IMR-90 (cell line): ENCODE measurements around the gene HOXC5. TPM values are rescaled to one million over a fixed set of nuclear protein-coding genes. Genes with fewer than 3 reads are reported as not detected.

Source experiments
- ATAC-seq: fragments of 200-7000 bp; cut with Tn5 transposase; 2 replicates; pipeline ENCODE4 v1.9.1; 2020; ENCODE audit warnings: low read depth, mild to moderate bottlenecking, moderate library complexity
- BruUV-seq: library from RNA; stranded (reverse); fragments of 400-500 nt; replicated peaks from 2 replicates; lab custom pipeline; 2021; lab: Mats Ljungman, UMichigan
- CTCF ChIA-PET: fragments of 300-600 bp; formaldehyde crosslinking; extraction: SDS; loops from one replicate; lab custom pipeline; 2021; ENCODE audit warnings: antibody characterized with exemption; lab: Yijun Ruan, JAX
- POLR2A ChIA-PET: fragments of 300-600 bp; sonication (Branson Sonifier 250); formaldehyde crosslinking; loops from one replicate; lab custom pipeline; 2022; ENCODE audit warnings: antibody characterized with exemption; ENCODE audit not compliant: unreplicated experiment; lab: Charles Lee
- DNase-seq: peaks from one replicate; pipeline ENCODE4 v3.0.0; 2013
- H2AFZ ChIP-seq: replicated peaks from 2 replicates; pipeline ENCODE3; 2013; ENCODE audit warnings: low read length, mild to moderate bottlenecking; ENCODE audit not compliant: poor library complexity
- H2AK5ac ChIP-seq: 2 replicates; pipeline ENCODE4 v1.6.1; 2013; ENCODE audit warnings: low read depth, low read length, inconsistent platforms
- H2AK9ac ChIP-seq: replicated peaks from 2 replicates; pipeline ENCODE3; 2013; ENCODE audit warnings: mild to moderate bottlenecking, low read depth, low read length, moderate library complexity; ENCODE audit not compliant: poor library complexity
- H2BK120ac ChIP-seq: 2 replicates; pipeline ENCODE4 v1.6.1; 2013; ENCODE audit warnings: low read depth, low read length, inconsistent platforms
- H2BK15ac ChIP-seq: 3 replicates; pipeline ENCODE4 v1.6.1; 2013; ENCODE audit warnings: low read depth, low read length, inconsistent platforms
- H2BK20ac ChIP-seq: 2 replicates; pipeline ENCODE4 v1.6.1; 2013; ENCODE audit warnings: low read depth, mild to moderate bottlenecking, inconsistent platforms, low read length, moderate library complexity
- H2BK5ac ChIP-seq: 2 replicates; pipeline ENCODE4 v1.6.1; 2013; ENCODE audit warnings: mild to moderate bottlenecking, low read depth, low read length, inconsistent platforms; ENCODE audit not compliant: poor library complexity, severe bottlenecking
- H3K14ac ChIP-seq: replicated peaks from 2 replicates; pipeline ENCODE4 v1.6.1; 2013; ENCODE audit warnings: low read depth, low read length, inconsistent platforms
- H3K18ac ChIP-seq: 2 replicates; pipeline ENCODE4 v1.6.1; 2013; ENCODE audit warnings: low read depth, low read length, control low read depth
- H3K23ac ChIP-seq: 2 replicates; pipeline ENCODE4 v1.6.1; 2013; ENCODE audit warnings: low read depth, low read length, inconsistent platforms
- H3K27ac ChIP-seq: 2 replicates; pipeline ENCODE4 v1.5.1; 2013; ENCODE audit warnings: mild to moderate bottlenecking, control low read depth, low read length; ENCODE audit not compliant: insufficient read depth
- H3K27me3 ChIP-seq: 2 replicates; pipeline ENCODE4 v1.6.1; 2013; ENCODE audit warnings: low read length; ENCODE audit not compliant: control insufficient read depth, insufficient read depth
- H3K36me3 ChIP-seq: 2 replicates; pipeline ENCODE4 v1.6.1; 2013; ENCODE audit warnings: low read length, mixed read lengths; ENCODE audit not compliant: control insufficient read depth, insufficient read depth
- H3K4ac ChIP-seq: 2 replicates; pipeline ENCODE4 v1.6.1; 2013; ENCODE audit warnings: low read depth, low read length, inconsistent platforms
- H3K4me1 ChIP-seq: 2 replicates; pipeline ENCODE4 v1.6.1; 2013; ENCODE audit warnings: low read length, mixed read lengths; ENCODE audit not compliant: control insufficient read depth, insufficient read depth
- H3K4me2 ChIP-seq: 2 replicates; pipeline ENCODE4 v1.6.1; 2013; ENCODE audit warnings: low read depth, mild to moderate bottlenecking, control low read depth, low read length, moderate library complexity
- H3K4me3 ChIP-seq: 2 replicates; pipeline ENCODE4 v1.5.1; 2013; ENCODE audit warnings: low read depth, mild to moderate bottlenecking, control low read depth, low read length, moderate library complexity; ENCODE audit not compliant: insufficient read depth
- H3K56ac ChIP-seq: 2 replicates; pipeline ENCODE4 v1.6.1; 2013; ENCODE audit warnings: low read length, inconsistent platforms; ENCODE audit not compliant: insufficient read depth; ENCODE audit errors: extremely low read depth
- H3K79me1 ChIP-seq, 2 experiments: 2 replicates each; pipeline ENCODE4 v1.6.1; 2013; ENCODE audit warnings: low read length in 2 of 2, inconsistent platforms in 1 of 2, low read depth in 1 of 2
- H3K9ac ChIP-seq: 2 replicates; pipeline ENCODE4 v1.6.1; 2013; ENCODE audit warnings: low read depth, low read length, control low read depth
- H3K9me1 ChIP-seq: 2 replicates; pipeline ENCODE4 v1.6.1; 2013; ENCODE audit warnings: low read length, inconsistent platforms; ENCODE audit not compliant: insufficient read depth
- H3K9me3 ChIP-seq: 2 replicates; pipeline ENCODE4 v1.6.1; 2013; ENCODE audit warnings: low read length; ENCODE audit not compliant: control insufficient read depth, insufficient read depth
- H4K20me1 ChIP-seq: 2 replicates; pipeline ENCODE4 v1.6.1; 2013; ENCODE audit warnings: low read length, inconsistent platforms; ENCODE audit not compliant: insufficient read depth
- H4K5ac ChIP-seq: 2 replicates; pipeline ENCODE4 v1.6.1; 2013; ENCODE audit warnings: mild to moderate bottlenecking, low read depth, low read length, control low read depth
- H4K8ac ChIP-seq, 2 experiments: 2 replicates each; pipeline ENCODE4 v1.6.1; 2013; ENCODE audit warnings: low read depth in 2 of 2, low read length in 2 of 2, control low read depth in 1 of 2, inconsistent platforms in 1 of 2
- H4K91ac ChIP-seq: 2 replicates; pipeline ENCODE4 v1.6.1; 2013; ENCODE audit warnings: low read depth, low read length, inconsistent platforms; ENCODE audit not compliant: insufficient read depth
- BHLHE40 ChIP-seq: fragments of 150-350 bp; IDR thresholded peaks from 2 replicates; pipeline ENCODE4 v1.6.1; 2016; ENCODE audit warnings: mild to moderate bottlenecking, low read depth, low read length
- CEBPB ChIP-seq: IDR thresholded peaks from 2 replicates; pipeline ENCODE4 v1.6.1; 2012; ENCODE audit warnings: low read depth, low read length, improper control_type of control experiment
- CHD1 ChIP-seq: IDR thresholded peaks from 2 replicates; pipeline ENCODE4 v1.6.1; 2012; ENCODE audit warnings: low read depth, low read length, improper control_type of control experiment
- CTCF ChIP-seq: conservative IDR thresholded peaks from 2 replicates; pipeline ENCODE4 v1.5.1; 2012; ENCODE audit warnings: mild to moderate bottlenecking, low read depth, low read length, improper control_type of control experiment
- ELK1 ChIP-seq: fragments of 150-350 bp; IDR thresholded peaks from 2 replicates; pipeline ENCODE4 v1.6.1; 2016; ENCODE audit warnings: low read depth, mild to moderate bottlenecking, low read length, moderate library complexity, borderline replicate concordance
- FOS ChIP-seq: fragments of 150-350 bp; IDR thresholded peaks from 2 replicates; pipeline ENCODE4 v1.6.1; 2016; ENCODE audit warnings: low read depth, low read length
- MAFK ChIP-seq: IDR thresholded peaks from 2 replicates; pipeline ENCODE4 v1.6.1; 2012; ENCODE audit warnings: low read depth, low read length, improper control_type of control experiment
- MAZ ChIP-seq: IDR thresholded peaks from 2 replicates; pipeline ENCODE4 v1.6.1; 2012; ENCODE audit warnings: low read depth, mild to moderate bottlenecking, low read length, improper control_type of control experiment, moderate library complexity, borderline replicate concordance
- MXI1 ChIP-seq: IDR thresholded peaks from 2 replicates; pipeline ENCODE4 v1.6.1; 2012; ENCODE audit warnings: low read depth, mild to moderate bottlenecking, low read length, moderate library complexity, borderline replicate concordance
- NFE2L2 ChIP-seq: fragments of 150-350 bp; IDR thresholded peaks from 2 replicates; pipeline ENCODE4 v1.6.1; 2016; ENCODE audit warnings: low read depth, mild to moderate bottlenecking, low read length
- POLR2A ChIP-seq: IDR thresholded peaks from 2 replicates; pipeline ENCODE4 v1.6.1; 2012; ENCODE audit warnings: mild to moderate bottlenecking, low read depth, low read length
- RAD21 ChIP-seq: IDR thresholded peaks from 2 replicates; pipeline ENCODE4 v1.6.1; 2012; ENCODE audit warnings: low read length, improper control_type of control experiment
- RCOR1 ChIP-seq: IDR thresholded peaks from 2 replicates; pipeline ENCODE4 v1.6.1; 2012; ENCODE audit warnings: mild to moderate bottlenecking, low read length, improper control_type of control experiment; ENCODE audit not compliant: insufficient replicate concordance
- RFX5 ChIP-seq: IDR thresholded peaks from 2 replicates; pipeline ENCODE4 v1.8.0; 2012; ENCODE audit warnings: low read depth, mild to moderate bottlenecking, low read length, moderate library complexity
- USF2 ChIP-seq: fragments of 150-350 bp; IDR thresholded peaks from 2 replicates; pipeline ENCODE4 v1.6.1; 2017; ENCODE audit warnings: mild to moderate bottlenecking, antibody characterized with exemption, low read length, low read depth
- WGBS, 2 experiments: methylation state at CpG; one replicate each; pipeline versions ENCODE4 v1.1.5 to v1.1.7; 2013; ENCODE audit warnings: missing lambda C conversion rate in 2 of 2; ENCODE audit not compliant: insufficient read length in 1 of 2; ENCODE audit errors: extremely low coverage in 2 of 2; 5-methylcytosine and 5-hydroxymethylcytosine counted together
- dilution Hi-C: fragments of 300-500 bp; cut with HindIII; formaldehyde crosslinking; loops from one replicate; pipeline ENCODE4 v1.14.3; 2018; ENCODE audit warnings: low sequenced_read_pairs; ENCODE audit not compliant: unreplicated experiment
- in situ Hi-C: fragments of 300-500 bp; cut with MboI; formaldehyde crosslinking; loops from 3 replicates; pipeline ENCODE4 v1.14.3; 2019; ENCODE audit warnings: low sequenced_read_pairs, inconsistent platforms, mixed read lengths
- intact Hi-C: fragments of 100-400 bp; cut with micrococcal nuclease; formaldehyde crosslinking; loops from 2 replicates; pipeline ENCODE4 v1.10.0; 2022
- polyA plus RNA-seq, 3 experiments: library from polyadenylated mRNA; depleted of rRNA; stranded (reverse); fragments of >200 nt; gene quantifications; 2 replicates each; pipeline ENCODE4 v1.2.3, GENCODE V29; 2012; ENCODE audit warnings: low replicate concordance in 1 of 3
- total RNA-seq: library from RNA; depleted of rRNA; stranded (reverse); fragments of >200 nt; gene quantifications from 2 replicates; pipeline ENCODE4 v1.2.3, GENCODE V29; 2012

HOXC5 gene
- total and polyA plus RNA-seq, 2 of the 4 experiments (the other 2 are of a cell fraction), result not detected

GRCh38 chr12:54041097-54041690 is 8.3 kb downstream of the HOXC5 start:
- H3K79me1 ChIP-seq, result no peaks in the 10 kb centered on the region
- H2AK5ac ChIP-seq, result no peak overlapping the region
- no peak overlapping the region for H2BK5ac ChIP-seq
- H4K20me1 ChIP-seq, result no peaks in the 10 kb centered on the region
- H2BK15ac ChIP-seq, result no peak overlapping the region
- ChIA-PET POLR2A (no interaction called here), CTCF (no interaction called here)
- H3K27ac ChIP-seq, result no peak overlapping the region
- H3K18ac ChIP-seq, result no peak overlapping the region
- no peak overlapping the region for H2BK20ac ChIP-seq
- no peaks in the 10 kb centered on the region for H3K4me1 ChIP-seq
- dilution Hi-C loops (no loop called here), intact Hi-C loops (no loop called here), in situ Hi-C loops (no loop called here)
- 0 out of 2 replicates have a peak, but pooled peaks cover 2% of the 10 kb centered on the region for H3K9me3 ChIP-seq
- 0% methylated on average over 1 of the region's 2 CpGs; no CpG with 5 or more reads in 1 of the 2 experiments for WGBS, 2 experiments
- no peak overlapping the region for H3K4me2 ChIP-seq
- no peak overlapping the region for H4K91ac ChIP-seq
- BruUV-seq, result no TSS peak
- H3K14ac ChIP-seq, result no peak overlapping the region
- H3K9me1 ChIP-seq, result no peaks in the 10 kb centered on the region
- TF ChIP-seq RCOR1 (no peak), MAZ (no peak), POLR2A (no peak), BHLHE40 (no peak), RAD21 (no peak), USF2 (no peak), MXI1 (no peak), RFX5 (no peak), CEBPB (no peak), CTCF (no peak), CHD1 (no peak), ELK1 (no peak), FOS (no peak), MAFK (no peak), NFE2L2 (no peak)
- H4K8ac ChIP-seq, result no peak overlapping the region
- H3K36me3 ChIP-seq, result no peaks in the 10 kb centered on the region
- DNase-seq (no peak), ATAC-seq (no peak)
- H2AK9ac ChIP-seq, result no peak overlapping the region
- no peak overlapping the region for H3K4me3 ChIP-seq
- H4K5ac ChIP-seq, result no peak overlapping the region
- H2AFZ ChIP-seq, result no peak overlapping the region
- H2BK120ac ChIP-seq, result no peak overlapping the region
- H3K9ac ChIP-seq, result no peak overlapping the region
- peaks cover 69% of the 10 kb centered on the region for H3K27me3 ChIP-seq
- no peak overlapping the region for H3K56ac ChIP-seq
- no peak overlapping the region for H3K23ac ChIP-seq
- no peak overlapping the region for H3K4ac ChIP-seq
